HEK293T (cell line): ENCODE measurements around the gene CACNG1.

Experiments used
- ARNT ChIP-seq: fragments of 450-650 bp; IDR thresholded peaks from 2 replicates; pipeline ENCODE4 v1.6.1; 2017; ENCODE audit warnings: mild to moderate bottlenecking
- FOXK2 ChIP-seq: fragments of 450-650 bp; IDR thresholded peaks from 2 replicates; pipeline ENCODE4 v1.6.1; 2016; ENCODE audit warnings: mild to moderate bottlenecking
- FOXM1 ChIP-seq: fragments of 450-650 bp; IDR thresholded peaks from 2 replicates; pipeline ENCODE4 v1.6.1; 2017; ENCODE audit warnings: mild to moderate bottlenecking, borderline replicate concordance
- HDGF ChIP-seq: fragments of 450-650 bp; IDR thresholded peaks from 2 replicates; pipeline ENCODE4 v1.6.1; 2017; ENCODE audit warnings: antibody characterized with exemption, borderline replicate concordance
- L3MBTL2 ChIP-seq: fragments of 450-650 bp; conservative IDR thresholded peaks from 2 replicates; pipeline ENCODE4 v1.6.1; 2016; ENCODE audit warnings: mild to moderate bottlenecking
- NFRKB ChIP-seq: fragments of 450-650 bp; IDR thresholded peaks from 2 replicates; pipeline ENCODE4 v1.6.1; 2016; ENCODE audit warnings: mild to moderate bottlenecking, moderate library complexity
- PKNOX1 ChIP-seq: fragments of 450-650 bp; IDR thresholded peaks from 2 replicates; pipeline ENCODE4 v1.6.1; 2016
- SUZ12 ChIP-seq: fragments of 450-650 bp; IDR thresholded peaks from 2 replicates; pipeline ENCODE4 v1.6.1; 2016; ENCODE audit warnings: mild to moderate bottlenecking
- TARDBP ChIP-seq: fragments of 450-650 bp; IDR thresholded peaks from 2 replicates; pipeline ENCODE4 v1.6.1; 2016
- ZNF384 ChIP-seq: fragments of 450-650 bp; IDR thresholded peaks from 2 replicates; pipeline ENCODE4 v1.6.1; 2016

DNA sequence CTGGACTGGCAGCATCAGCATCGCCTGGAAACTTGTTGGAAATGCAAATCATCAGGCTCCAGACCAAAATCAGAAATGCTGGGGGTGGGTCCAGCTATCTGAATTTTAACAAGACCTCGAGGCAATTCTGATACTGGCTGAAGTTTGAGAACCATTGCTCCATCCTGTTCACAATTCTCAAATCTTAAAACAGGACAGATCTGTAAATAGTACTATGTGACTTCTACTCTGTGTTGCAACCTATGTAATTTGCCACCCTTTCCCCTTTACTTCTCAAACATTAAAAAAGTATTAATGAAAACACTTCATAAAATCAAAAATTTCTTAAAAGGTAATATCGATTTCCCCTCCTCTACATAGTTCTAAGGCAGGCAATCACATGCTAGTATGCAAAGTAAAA lies 28.5 kb downstream of the CACNG1 start:
- TF ChIP-seq PKNOX1 (no peak), TARDBP (no peak), ARNT (no peak), L3MBTL2 (no peak), FOXK2 (no peak), NFRKB (no peak), HDGF (no peak), FOXM1 (no peak), SUZ12 (no peak), ZNF384 (no peak)
